Testis (tissue), 3 donors: Measurements from ENCODE around the gene YBX2. TPM values are rescaled to one million over a fixed set of nuclear protein-coding genes. Genes with fewer than 3 reads are reported as not detected.
"Not testable (repeated sequence)": the region's sequence is repeated elsewhere in the genome, so short reads cannot be mapped to it uniquely, and the experiment has no call there.

Experiments
- DNase-seq: peaks from one replicate; pipeline ENCODE4 v3.0.0-alpha.2; 2019
- H3K27ac ChIP-seq, 2 donors: fragments of 200-600 bp; sonication (generic); one replicate each; pipeline ENCODE4 v1.5.1; 2019
- H3K27me3 ChIP-seq: fragments of 200-600 bp; sonication (generic); one replicate; pipeline ENCODE4 v1.5.1; 2019
- H3K36me3 ChIP-seq: fragments of 200-600 bp; sonication (generic); one replicate; pipeline ENCODE4 v1.5.1; 2017; ENCODE audit warnings: low read depth; ENCODE audit errors: missing control alignments
- H3K4me1 ChIP-seq: fragments of 200-600 bp; sonication (generic); one replicate; pipeline ENCODE4 v1.5.1; 2019
- H3K4me3 ChIP-seq, 2 donors: fragments of 200-600 bp; sonication (generic); one replicate each; pipeline ENCODE4 v1.5.1; 2017 to 2019
- H3K9me3 ChIP-seq: fragments of 200-600 bp; sonication (generic); one replicate; pipeline ENCODE4 v1.5.1; 2017
- POLR2A ChIP-seq: fragments of 450-650 bp; IDR thresholded peaks from one replicate; pipeline ENCODE4 v1.6.1; 2017; ENCODE audit warnings: antibody characterized with exemption, mild to moderate bottlenecking, moderate library complexity
- WGBS, 2 donors: methylation state at CpG; one replicate each; pipeline ENCODE4 v1.1.5; 2018; 5-methylcytosine and 5-hydroxymethylcytosine counted together
- intact Hi-C: fragments of 100-400 bp; cut with DNase I; formaldehyde crosslinking; loops from one replicate; pipeline ENCODE4 v1.15.1; 2023; ENCODE audit warnings: low total_unique reads
- polyA plus RNA-seq: library from polyadenylated mRNA; stranded (reverse); fragments of 350-450 nt; fragmentation: Illumina TruSeq; extraction: RNeasy Lipid Tissue Mini Kit (QIAGEN cat#74804); gene quantifications from one replicate; pipeline ENCODE4 v1.2.3, GENCODE V29; 2014; ENCODE audit warnings: low read depth, low replicate concordance; ENCODE audit not compliant: insufficient read depth
- total RNA-seq, 2 donors: library from RNA; depleted of rRNA; stranded (reverse); fragments of >200 nt; gene quantifications; one replicate each; pipeline ENCODE4 v1.2.3, GENCODE V29; 2016
- TF ChIP-seq, protein P1 (sequence below), 3 experiments: fragments of 450-650 bp in 2 of 3; fragments of 200-600 bp in 1 of 3; sonication (generic) in 1 of 3; IDR thresholded peaks; one replicate each; pipeline ENCODE4 v1.5.1; 2016 to 2019; ENCODE audit warnings: antibody characterized with exemption in 3 of 3, mild to moderate bottlenecking in 2 of 3, moderate library complexity in 1 of 3

The YBX2 gene
- total and polyA plus RNA-seq, 3 donors from 2014 or later, result 276 to 1,120 (median 549) TPM

DNA sequence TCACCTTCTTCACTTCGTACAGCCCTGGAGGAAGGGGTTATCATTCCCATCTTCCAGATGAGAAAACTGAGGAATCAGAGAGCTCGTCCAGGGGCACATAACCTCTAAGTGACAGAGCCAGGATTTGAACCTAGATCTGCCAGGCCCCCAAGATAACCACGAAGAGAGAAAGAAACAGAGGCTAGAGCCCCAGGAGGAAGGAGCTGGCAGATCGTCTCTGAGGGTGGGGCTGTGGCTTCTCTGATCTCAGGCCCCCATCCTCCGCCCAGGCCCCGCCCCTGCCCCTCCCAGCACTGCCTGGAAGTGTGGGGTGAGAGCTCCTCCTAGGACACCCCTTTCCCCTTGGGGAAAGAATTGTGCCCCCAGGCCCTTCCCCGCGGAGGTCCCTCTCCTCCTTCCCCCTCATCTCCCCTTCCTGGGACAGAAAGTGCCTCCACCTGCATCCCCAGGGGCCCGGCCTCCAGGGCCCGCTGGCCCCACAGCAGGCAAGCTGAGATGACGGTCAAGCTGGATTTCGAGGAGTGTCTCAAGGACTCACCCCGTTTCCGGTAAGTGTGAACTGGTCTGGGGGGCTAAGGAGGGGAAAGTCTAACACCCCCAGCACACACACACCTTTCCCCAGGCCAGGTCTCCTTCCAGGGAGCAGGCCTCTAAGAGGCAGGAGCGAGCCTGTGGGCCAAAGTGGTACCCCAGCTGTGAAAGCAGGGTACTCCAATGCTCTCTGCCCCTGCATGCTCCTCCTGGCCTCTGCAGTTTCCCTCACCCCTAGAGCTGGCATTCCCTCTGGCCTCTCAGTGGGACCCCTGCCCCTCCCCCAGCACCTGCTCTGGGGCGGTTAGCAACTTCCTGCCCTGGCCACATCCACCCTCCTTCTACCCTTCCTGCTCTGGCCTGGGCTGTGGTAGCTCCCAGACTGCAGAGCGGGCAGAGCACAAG is 42.1 kb upstream of the YBX2 start, which contains the start of gene ACAP1:
Gene ACAP1, plus strand, starts transcription at position 290 of the 936 bp plus-strand sequence. Its CDS starts 206 bp downstream, at position 496.
- no peaks in the 10 kb centered on the region for H3K4me1 ChIP-seq
- no peaks in the 10 kb centered on the region for H3K36me3 ChIP-seq
- TF ChIP-seq POLR2A, result no peak
- TF ChIP-seq, protein P1, sequence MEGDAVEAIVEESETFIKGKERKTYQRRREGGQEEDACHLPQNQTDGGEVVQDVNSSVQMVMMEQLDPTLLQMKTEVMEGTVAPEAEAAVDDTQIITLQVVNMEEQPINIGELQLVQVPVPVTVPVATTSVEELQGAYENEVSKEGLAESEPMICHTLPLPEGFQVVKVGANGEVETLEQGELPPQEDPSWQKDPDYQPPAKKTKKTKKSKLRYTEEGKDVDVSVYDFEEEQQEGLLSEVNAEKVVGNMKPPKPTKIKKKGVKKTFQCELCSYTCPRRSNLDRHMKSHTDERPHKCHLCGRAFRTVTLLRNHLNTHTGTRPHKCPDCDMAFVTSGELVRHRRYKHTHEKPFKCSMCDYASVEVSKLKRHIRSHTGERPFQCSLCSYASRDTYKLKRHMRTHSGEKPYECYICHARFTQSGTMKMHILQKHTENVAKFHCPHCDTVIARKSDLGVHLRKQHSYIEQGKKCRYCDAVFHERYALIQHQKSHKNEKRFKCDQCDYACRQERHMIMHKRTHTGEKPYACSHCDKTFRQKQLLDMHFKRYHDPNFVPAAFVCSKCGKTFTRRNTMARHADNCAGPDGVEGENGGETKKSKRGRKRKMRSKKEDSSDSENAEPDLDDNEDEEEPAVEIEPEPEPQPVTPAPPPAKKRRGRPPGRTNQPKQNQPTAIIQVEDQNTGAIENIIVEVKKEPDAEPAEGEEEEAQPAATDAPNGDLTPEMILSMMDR (IDR thresholded peaks at IDR 0.05), result no peak
- H3K9me3 ChIP-seq, result no peaks in the 10 kb centered on the region
- H3K4me3 ChIP-seq, result no peak within 1 kb of the TSS
- H3K27ac ChIP-seq, result no peak within 1 kb of the TSS
- no peak for DNase-seq
- no peaks in the 10 kb centered on the region for H3K27me3 ChIP-seq
- intact Hi-C loops, result no loop called here
- 44 to 51% methylated on average over 13 to 17 of the region's 17 CpGs for WGBS, 2 donors

DNA sequence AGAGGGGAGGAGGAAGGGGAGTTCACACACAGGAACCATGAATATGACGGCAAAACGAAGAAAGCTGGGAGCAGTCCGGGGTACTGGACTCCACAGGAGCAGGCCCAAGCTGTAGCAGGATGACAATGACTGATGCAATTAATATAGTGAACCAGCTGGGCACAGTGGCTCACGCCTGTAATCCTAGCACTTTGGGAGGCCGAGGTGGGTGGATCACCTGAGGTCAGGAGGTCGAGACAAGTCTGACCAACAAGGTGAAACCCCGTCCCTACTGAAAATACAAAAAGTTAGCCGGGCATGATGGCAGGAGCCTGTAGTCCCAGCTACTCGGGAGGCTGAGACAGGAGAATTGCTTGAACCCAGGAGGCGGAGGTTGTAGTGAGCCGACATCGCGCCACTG is 41.3 kb upstream of the YBX2 start:
- H3K36me3 ChIP-seq, H3K4me1 ChIP-seq, DNase-seq, intact Hi-C loops, H3K27me3 ChIP-seq, H3K4me3 ChIP-seq, H3K27ac ChIP-seq, H3K9me3 ChIP-seq: not testable (repeated sequence)
- WGBS, 2 donors, result 78 to 85% methylated on average over 13 of the region's 13 CpGs

DNA sequence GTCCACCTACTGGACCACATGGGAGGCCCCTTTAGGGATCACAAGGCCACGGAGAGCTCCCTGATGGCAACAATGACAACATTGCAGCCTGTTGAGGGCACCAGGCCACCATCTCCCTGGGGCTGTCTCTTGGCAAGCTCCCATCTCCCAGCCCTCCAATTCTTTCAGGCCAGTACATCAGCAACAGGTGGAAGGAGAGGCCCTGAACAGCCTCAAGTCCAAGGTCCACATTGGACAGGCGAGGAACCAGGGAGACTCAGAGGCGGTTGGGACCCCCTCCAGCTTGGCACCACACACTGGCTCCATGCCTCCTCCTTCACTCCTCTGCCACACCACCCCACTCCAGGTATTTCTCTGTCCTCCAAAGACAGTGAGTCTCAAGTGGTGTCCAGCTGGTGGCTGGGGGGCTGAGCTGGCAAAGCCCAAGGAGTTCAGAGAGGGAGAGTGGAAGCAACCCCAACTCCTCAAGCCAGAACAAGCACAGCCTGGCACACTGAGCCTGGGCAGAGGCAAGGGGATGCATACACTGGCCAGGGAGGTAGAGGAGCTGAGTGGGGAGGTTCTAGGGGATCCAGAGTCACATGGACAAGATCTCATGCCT is 40.6 kb upstream of the YBX2 start:
- no peak for DNase-seq

DNA sequence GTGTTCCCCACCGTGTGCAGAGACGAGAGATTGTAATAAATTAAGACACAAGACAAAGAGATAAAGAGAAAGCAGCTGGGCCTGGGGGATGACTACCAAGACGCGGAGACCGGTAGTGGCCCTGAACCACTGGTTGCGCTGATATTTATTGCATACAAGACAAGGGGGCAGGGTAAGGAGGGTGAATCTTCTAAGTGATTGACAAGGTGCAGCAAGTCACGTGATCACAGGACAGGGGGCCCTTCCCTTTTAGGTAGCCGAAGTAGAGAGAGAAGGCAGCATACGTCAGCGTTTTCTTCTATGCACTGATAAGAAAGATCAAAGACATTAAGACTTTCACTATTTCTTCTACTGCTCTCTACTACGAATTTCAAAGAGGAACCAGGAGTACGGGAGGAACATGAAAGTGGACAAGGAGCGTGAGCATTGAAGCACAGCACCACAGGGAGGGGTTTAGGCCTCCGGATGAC is 38.2 kb upstream of the YBX2 start:
- H3K4me3 ChIP-seq, H3K9me3 ChIP-seq, H3K27me3 ChIP-seq, H3K36me3 ChIP-seq, intact Hi-C loops: not testable (repeated sequence)
- DNase-seq, result peak; percentile 43
- Histone ChIP-seq H3K4me1 (peaks cover 14% of the 10 kb centered on the region), H3K27ac (peak overlapping the region in 1 of 2 donors; percentile 53)
- WGBS, 2 donors, result 25 to 44% methylated on average over 13 to 14 of the region's 14 CpGs

More for the DNA sequence above, 40.6 kb upstream of the YBX2 start:
- TF ChIP-seq POLR2A, result no peak
- TF ChIP-seq, protein P1 (IDR thresholded peaks at IDR 0.05), result no peak
- H3K4me1 ChIP-seq, result peaks cover 5% of the 10 kb centered on the region
- no peak overlapping the region for H3K27ac ChIP-seq
- WGBS, 2 donors, result 84 to 89% methylated on average over 3 of the region's 3 CpGs
- H3K27me3 ChIP-seq, result no peaks in the 10 kb centered on the region
- no peaks in the 10 kb centered on the region for H3K9me3 ChIP-seq
- H3K4me3 ChIP-seq, result no peak overlapping the region
- no peaks in the 10 kb centered on the region for H3K36me3 ChIP-seq
- intact Hi-C loops, result no loop called here

DNA sequence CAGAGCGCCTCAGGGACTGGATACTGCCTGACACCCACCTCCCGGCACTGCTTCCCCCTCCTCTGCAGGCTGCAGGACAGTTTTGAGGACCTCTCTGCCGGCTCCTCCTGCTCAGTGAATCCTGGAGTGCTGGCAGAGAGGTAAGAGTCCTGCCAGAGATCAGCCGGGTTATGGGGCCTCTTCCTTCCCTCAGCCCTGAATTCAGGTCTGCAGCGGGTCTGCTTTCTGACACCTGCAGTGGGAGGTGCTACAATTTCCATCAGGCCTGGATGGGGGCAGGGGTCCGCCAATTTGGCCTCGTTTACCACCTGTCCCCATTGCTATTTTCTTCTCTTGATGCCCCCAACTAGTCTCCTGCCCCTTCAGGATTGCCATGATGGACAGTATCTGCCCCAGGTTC is 37.7 kb upstream of the YBX2 start:
- TF ChIP-seq, protein P1 (IDR thresholded peaks at IDR 0.05), result no peak
- TF ChIP-seq POLR2A, result no peak
- no peaks in the 10 kb centered on the region for H3K9me3 ChIP-seq
- intact Hi-C loops, result no loop called here
- H3K4me3 ChIP-seq, result no peak overlapping the region
- no peak for DNase-seq
- no peaks in the 10 kb centered on the region for H3K36me3 ChIP-seq
- H3K27me3 ChIP-seq, result no peaks in the 10 kb centered on the region
- WGBS, 2 donors, result 57 to 61% methylated on average over 7 of the region's 7 CpGs
- H3K27ac ChIP-seq, result peak overlapping the region in 1 of 2 donors; percentile 53
- peaks cover 14% of the 10 kb centered on the region for H3K4me1 ChIP-seq
